Lung (tissue), 12 donors: ENCODE measurements around the gene TMEM40. TPM values are rescaled to one million over a fixed set of nuclear protein-coding genes. Genes with fewer than 3 reads are reported as not detected.

ENCODE experiments used
- ATAC-seq: fragments of 200-7000 bp; cut with Tn5 transposase; one replicate; pipeline ENCODE4 v1.9.1; 2020; ENCODE audit warnings: moderate number of reproducible peaks; ENCODE audit not compliant: insufficient read depth, low FRiP score
- DNase-seq, 3 donors: peaks; one replicate each; pipeline ENCODE4 v3.0.0-alpha.2; 2013 to 2017
- H3K27ac ChIP-seq, 2 donors: one replicate each; pipeline ENCODE4 v1.5.1; 2013; ENCODE audit warnings: mild to moderate bottlenecking in 2 of 2, moderate library complexity in 2 of 2, control low read depth in 1 of 2, inconsistent platforms in 1 of 2, low read depth in 1 of 2, low read length in 1 of 2
- H3K27me3 ChIP-seq, 3 donors: one replicate each; pipeline ENCODE4 v1.5.1; 2013; ENCODE audit warnings: low read length in 2 of 3; ENCODE audit not compliant: control insufficient read depth in 3 of 3, insufficient read depth in 3 of 3
- H3K36me3 ChIP-seq, 4 donors: one replicate each; pipeline ENCODE4 v1.5.1; 2013; ENCODE audit warnings: low read length in 4 of 4, mild to moderate bottlenecking in 1 of 4, moderate library complexity in 1 of 4; ENCODE audit not compliant: control insufficient read depth in 4 of 4, insufficient read depth in 4 of 4
- H3K4me1 ChIP-seq, 5 donors: one replicate each; pipeline ENCODE4 v1.5.1; 2013; ENCODE audit warnings: low read length in 5 of 5, mild to moderate bottlenecking in 2 of 5, moderate library complexity in 1 of 5; ENCODE audit not compliant: control insufficient read depth in 5 of 5, insufficient read depth in 5 of 5
- H3K4me3 ChIP-seq: one replicate; pipeline ENCODE4 v1.5.1; 2013; ENCODE audit warnings: mild to moderate bottlenecking, control low read depth, moderate library complexity
- H3K9ac ChIP-seq, 2 donors: one replicate each; pipeline ENCODE4 v1.5.1; 2013; ENCODE audit warnings: low read length in 2 of 2, control low read depth in 1 of 2; ENCODE audit not compliant: insufficient read depth in 1 of 2
- H3K9me3 ChIP-seq, 4 donors: one replicate each; pipeline ENCODE4 v1.5.1; 2013; ENCODE audit warnings: low read length in 3 of 4, mild to moderate bottlenecking in 1 of 4, moderate library complexity in 1 of 4; ENCODE audit not compliant: control insufficient read depth in 4 of 4, insufficient read depth in 3 of 4
- WGBS, 2 donors: extraction: QIAGEN DNeasy Blood & Tissue Kit; methylation state at CpG; one replicate each; pipeline ENCODE4 v1.1.7; 2013; 5-methylcytosine and 5-hydroxymethylcytosine counted together
- polyA plus RNA-seq, 2 donors: library from polyadenylated mRNA; stranded (reverse); fragments of 200-250 nt; gene quantifications; one replicate each; pipeline ENCODE4 v1.2.1, GENCODE V29; 2013
- total RNA-seq, 2 donors: library from RNA; depleted of rRNA in 1 of 2; stranded (reverse); fragments of >200 nt in 1 of 2; gene quantifications; one replicate each; pipeline ENCODE4 v1.2.1, GENCODE V29; 2014 to 2021
- TF ChIP-seq, protein P1 (sequence below): IDR thresholded peaks from 2 replicates; pipeline ENCODE4 v1.5.1; 2012; ENCODE audit warnings: mild to moderate bottlenecking; ENCODE audit errors: control extremely low read depth, extremely low read depth
- donor health status: control.
- donor health status: control.
- donor health status: Bipolar disorder and iron deficiency.
- donor health status: healthy.
- donor health status: DM: yes; HTN: yes; CAD: no.

TMEM40 gene
- total and polyA plus RNA-seq, 4 donors, result 2.0 to 6.0 (median 4.0) TPM

DNA sequence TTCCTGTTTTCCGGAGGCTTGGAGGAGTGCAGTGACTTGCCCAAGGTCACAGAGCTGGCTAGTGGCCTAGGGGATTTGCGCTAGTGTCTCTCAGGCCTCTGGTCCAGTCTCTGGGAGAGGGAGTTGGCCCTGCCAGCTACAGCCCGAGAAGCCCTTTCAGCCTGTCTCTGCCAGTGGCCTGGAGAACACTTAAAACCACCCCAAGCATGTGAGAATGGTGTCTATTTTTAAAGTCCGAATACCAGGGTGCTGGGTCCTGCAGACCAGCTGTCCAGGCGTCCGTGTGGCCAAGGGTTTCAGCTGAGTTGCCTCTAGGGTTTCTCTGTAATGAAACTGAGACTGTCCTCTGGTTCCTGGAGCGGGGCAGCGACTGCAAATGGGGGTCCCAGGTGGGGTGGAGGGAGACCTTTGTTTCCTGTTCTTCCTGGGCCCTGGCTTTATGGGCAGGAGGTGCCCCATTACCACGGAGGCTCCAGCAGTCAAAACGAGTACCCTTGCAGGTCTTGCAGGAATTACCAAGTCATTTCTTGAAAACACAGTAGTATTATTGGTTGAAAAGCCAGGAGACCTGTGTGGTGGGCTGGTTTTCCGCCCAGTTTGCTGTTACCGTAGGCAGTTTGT lies 39.6 kb upstream of the TMEM40 start:
- no peak for DNase-seq
- Histone ChIP-seq H3K4me3 (no peak overlapping the region), H3K36me3 (peaks cover 0 to under 1% (median 0%) of the 10 kb centered on the region in 4 donors), H3K27ac (peak overlapping the region; percentile 8 to 68), H3K4me1 (peaks cover 0 to 4% (median 0%) of the 10 kb centered on the region in 5 donors), H3K27me3 (no peaks in the 10 kb centered on the region), H3K9me3 (no peaks in the 10 kb centered on the region), H3K9ac (no peak overlapping the region)
- WGBS, 2 donors, result 72 to 78% methylated on average over 12 of the region's 12 CpGs
- TF ChIP-seq, protein P1, sequence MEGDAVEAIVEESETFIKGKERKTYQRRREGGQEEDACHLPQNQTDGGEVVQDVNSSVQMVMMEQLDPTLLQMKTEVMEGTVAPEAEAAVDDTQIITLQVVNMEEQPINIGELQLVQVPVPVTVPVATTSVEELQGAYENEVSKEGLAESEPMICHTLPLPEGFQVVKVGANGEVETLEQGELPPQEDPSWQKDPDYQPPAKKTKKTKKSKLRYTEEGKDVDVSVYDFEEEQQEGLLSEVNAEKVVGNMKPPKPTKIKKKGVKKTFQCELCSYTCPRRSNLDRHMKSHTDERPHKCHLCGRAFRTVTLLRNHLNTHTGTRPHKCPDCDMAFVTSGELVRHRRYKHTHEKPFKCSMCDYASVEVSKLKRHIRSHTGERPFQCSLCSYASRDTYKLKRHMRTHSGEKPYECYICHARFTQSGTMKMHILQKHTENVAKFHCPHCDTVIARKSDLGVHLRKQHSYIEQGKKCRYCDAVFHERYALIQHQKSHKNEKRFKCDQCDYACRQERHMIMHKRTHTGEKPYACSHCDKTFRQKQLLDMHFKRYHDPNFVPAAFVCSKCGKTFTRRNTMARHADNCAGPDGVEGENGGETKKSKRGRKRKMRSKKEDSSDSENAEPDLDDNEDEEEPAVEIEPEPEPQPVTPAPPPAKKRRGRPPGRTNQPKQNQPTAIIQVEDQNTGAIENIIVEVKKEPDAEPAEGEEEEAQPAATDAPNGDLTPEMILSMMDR, result no peak
- ATAC-seq, result no peak

DNA sequence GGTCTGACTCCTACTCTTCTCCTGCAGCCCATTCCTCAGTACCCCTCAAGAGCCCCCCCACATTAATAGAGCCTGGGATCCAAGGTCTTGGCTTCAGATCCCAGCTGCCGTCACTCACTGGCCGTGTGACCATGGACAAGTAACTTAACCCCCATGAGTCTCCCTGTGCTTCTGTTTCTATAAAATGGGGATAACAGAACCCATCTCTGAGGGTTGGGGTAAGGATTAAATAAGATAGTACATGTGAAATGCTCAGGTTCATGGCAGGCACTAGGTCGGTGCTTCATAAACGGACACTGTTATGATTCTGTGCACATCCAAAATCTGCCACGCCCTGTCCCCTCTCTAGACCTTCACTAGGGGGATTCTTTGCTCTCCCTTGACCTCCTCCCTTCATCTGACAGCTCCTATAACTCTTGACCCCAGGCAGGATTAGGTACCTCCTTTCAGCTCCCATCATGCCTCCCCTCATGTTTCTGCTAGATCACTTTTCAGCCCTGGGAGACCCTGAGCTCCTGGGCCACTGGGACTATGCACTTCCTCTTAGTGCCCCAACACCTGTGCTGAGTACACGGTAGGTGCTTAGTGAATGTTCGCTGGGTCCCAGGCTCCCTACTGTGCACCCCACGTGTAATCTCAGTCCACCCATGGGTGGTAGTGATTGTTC lies 39.0 kb upstream of the TMEM40 start:
- WGBS, 2 donors, result 73 to 74% methylated on average over 8 of the region's 8 CpGs
- H3K27ac ChIP-seq, result peak overlapping the region in 1 of 2 donors; percentile 68
- TF ChIP-seq, protein P1, result no peak
- H3K4me1 ChIP-seq, result peaks cover 0 to 4% (median 0%) of the 10 kb centered on the region in 5 donors
- H3K9ac ChIP-seq, result no peak overlapping the region
- ATAC-seq (no peak), DNase-seq (no peak)
- H3K36me3 ChIP-seq, result no peaks in the 10 kb centered on the region
- no peaks in the 10 kb centered on the region for H3K9me3 ChIP-seq
- H3K27me3 ChIP-seq, result no peaks in the 10 kb centered on the region
- no peak overlapping the region for H3K4me3 ChIP-seq

DNA sequence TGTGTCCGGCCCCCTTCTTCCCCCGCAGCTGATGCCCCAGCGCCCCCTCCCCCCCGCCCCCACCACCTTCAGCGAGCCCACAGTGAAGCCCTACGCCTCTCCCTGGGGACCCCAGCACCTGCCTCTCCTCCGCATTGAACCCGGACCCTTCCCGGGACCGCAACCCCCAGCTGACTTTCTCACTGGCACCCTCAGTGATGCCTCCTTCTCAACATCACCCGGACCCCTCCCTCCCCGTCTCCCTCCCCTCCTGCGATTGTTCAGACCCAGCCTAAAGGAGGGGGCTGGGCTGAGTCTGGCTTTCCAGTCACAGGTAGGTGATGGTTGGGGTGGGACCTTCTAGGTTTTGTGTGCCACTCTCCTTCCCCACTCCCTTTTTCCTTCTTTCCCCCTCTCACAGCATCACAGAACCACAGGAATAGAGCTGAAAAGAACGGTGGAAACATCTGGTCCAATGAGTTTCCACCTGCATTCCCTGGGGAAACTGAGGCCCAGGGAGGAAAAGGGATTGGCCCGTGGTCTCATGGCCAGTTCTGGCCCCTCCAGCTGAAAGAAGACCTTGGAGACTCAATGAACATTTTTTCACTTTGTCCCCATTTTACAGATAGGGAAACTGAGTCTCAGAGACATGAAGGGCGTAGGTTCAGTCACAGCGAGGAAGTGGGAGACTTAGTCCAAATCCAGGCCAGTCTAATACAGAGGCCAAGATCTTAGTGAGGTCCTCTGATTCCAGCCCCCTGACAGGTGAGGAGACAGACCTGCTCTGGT lies 38.2 kb upstream of the TMEM40 start:
- no peaks in the 10 kb centered on the region for H3K36me3 ChIP-seq
- H3K4me1 ChIP-seq, result peaks cover 0 to 4% (median 0%) of the 10 kb centered on the region in 5 donors
- H3K9me3 ChIP-seq, result no peaks in the 10 kb centered on the region
- ATAC-seq (no peak), DNase-seq (no peak)
- 55 to 58% methylated on average over 14 to 17 of the region's 17 CpGs for WGBS, 2 donors
- no peak overlapping the region for H3K9ac ChIP-seq
- TF ChIP-seq, protein P1, result no peak
- H3K27ac ChIP-seq, result peak overlapping the region in 1 of 2 donors; percentile 82
- H3K4me3 ChIP-seq, result no peak overlapping the region
- H3K27me3 ChIP-seq, result no peaks in the 10 kb centered on the region
